NCI-H345 treated with DMSO at 0.1 percent for 48 hours (cell line): ENCODE results near the gene GSTO1.
"Not testable (repeated sequence)": the region's sequence is repeated elsewhere in the genome, so short reads cannot be mapped to it uniquely, and the experiment has no call there.

Source experiments
- DNase-seq: peaks from one replicate; lab custom pipeline; 2025; ENCODE audit not compliant: unreplicated experiment; lab: John Stamatoyannopoulos, UW

Gene GSTO1

DNA sequence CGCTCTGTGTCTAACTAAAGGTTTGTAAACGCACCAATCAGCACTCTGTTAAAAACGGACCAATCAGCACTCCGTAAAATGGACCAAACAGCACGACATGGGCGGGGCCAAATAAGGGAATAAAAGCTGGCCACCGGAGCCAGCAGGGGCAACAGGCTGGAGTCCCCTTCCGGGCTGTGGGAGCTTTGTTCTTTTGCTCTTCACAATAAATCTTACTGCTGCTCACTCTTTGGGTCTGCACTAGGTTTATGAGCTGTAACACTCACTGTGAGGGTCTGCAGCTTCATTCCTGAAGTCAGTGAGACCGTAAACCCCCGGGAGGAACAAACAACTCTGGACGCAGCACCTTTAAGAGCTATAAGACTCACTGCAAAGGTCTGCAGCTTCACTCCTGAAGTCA lies 5.8 kb upstream of the GSTO1 start:
- not testable (repeated sequence) for DNase-seq

GRCh38 chr10:104250371-104250770 lies 4.3 kb upstream of the GSTO1 start:
- DNase-seq = no peak

DNA sequence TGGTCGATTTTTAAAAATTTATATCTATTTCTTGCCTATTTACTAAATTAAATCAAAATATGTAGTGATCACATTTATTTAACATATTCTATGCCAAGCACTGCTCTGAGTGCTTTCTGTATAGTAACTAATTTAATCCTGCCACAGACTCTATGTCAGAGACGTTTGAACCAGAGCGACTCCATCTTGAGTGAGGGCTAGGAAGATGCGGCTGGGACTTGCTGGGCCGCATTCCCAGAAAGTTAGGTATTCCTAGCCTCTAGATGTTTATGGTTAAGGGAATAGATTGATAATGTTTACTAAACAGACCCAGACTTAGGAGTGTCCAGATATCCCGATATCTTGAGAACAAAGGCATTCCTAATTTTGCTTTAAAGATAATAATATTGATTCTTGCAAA lies 3.2 kb upstream of the GSTO1 start:
- no peak for DNase-seq

- no peak for DNase-seq
These were observed 2.3 kb upstream of the GSTO1 start for GRCh38 chr10:104252368-104252767.

- no peak for DNase-seq
These were observed 1.6 kb upstream of the GSTO1 start for GRCh38 chr10:104253106-104253505.

GRCh38 chr10:104253606-104254410 lies 884 bp upstream of the GSTO1 start:
- no peak for DNase-seq

DNA sequence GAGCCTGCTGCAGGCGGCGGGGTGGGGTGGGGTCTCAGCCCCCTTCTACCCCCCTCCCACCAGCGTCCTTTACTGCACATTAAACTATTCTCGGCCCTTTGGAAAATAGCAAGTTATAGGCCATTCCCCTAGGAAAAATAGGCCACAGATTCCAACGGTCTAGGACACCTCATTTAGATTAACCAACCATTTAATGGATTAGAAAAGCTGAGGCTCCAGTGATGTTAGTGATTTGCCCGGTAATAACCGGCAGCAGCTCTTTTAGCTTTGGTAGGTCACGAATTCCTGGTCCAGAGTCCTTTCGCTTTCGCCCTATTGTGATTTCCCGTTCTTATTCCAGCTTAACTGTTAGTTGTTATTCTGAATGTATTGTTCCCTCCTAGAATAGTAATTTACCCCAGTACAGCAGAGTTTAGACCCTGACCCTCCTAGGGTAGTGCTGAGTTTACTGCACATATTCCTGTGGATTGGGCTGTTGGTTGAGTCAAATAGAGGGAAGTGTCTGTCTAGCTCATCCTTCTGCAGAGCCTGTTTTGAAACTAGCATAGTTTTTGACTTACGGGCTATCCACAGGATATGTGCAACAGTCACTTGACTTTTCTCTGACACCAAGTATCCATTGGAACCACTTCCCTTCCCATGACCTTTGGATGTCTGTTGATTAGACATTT lies 754 bp downstream of the GSTO1 start:
- DNase-seq = no peak

GRCh38 chr10:104256335-104256961 lies 1.8 kb downstream of the GSTO1 start:
- DNase-seq = no peak

DNA sequence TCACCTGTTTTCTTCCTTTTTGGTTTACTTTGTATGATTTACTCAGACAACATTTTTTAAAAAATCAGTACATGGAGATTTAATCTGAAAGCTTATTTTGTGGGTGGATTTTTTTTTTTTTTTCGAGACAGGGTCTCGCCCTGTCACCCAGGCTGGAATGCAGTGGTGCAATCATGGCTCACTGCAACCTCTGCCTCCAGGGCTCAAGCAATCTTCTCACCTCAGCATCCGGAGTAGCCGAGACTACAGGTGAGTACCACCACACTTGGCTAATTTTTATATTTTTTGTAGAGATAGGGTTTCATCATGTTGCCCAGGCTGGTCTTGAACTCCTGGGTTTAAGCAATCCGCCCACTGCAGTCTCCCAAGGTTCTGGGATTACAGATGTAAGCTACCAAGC lies 2.5 kb downstream of the GSTO1 start:
- no peak for DNase-seq

- DNase-seq = no peak
These were observed 3.5 kb downstream of the GSTO1 start for GRCh38 chr10:104258209-104258608.

GRCh38 chr10:104259456-104259855 lies 4.8 kb downstream of the GSTO1 start:
- DNase-seq = no peak

DNA sequence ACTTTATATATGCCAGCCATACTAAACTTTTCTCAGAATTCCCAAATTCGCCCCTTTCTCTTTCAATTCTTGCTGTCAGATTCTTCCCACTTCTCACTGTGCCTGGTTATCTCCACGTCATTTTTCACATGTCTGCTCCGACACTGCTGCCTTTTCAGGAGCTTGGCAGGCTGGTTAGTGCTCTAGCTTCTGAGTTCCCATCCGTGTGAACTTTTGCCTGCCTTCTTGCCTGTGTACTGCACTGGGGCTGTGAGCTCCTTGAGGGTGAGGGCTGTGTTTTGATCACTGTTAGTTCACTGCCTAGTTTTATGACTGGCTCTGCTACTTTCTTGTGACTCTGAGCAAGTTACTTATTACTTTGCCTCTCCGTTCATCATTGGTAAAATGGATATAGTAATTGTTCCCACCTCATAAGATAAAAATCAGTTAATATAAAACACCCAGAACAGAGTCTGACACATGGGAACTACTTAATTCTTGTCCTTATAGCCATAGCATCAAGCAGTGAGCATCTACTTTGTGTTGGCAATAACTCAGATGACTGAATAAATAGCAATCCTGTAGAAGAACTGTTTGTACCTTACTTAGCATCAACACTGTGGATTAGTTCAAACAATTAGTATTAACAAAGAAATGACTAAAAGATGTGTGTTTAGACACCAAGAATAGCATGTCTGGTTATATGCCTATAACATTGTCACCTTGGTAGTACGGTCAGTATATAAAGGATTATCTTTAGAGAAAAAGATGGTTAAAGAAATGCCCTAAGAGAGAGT lies 5.5 kb downstream of the GSTO1 start:
- no peak for DNase-seq

DNA sequence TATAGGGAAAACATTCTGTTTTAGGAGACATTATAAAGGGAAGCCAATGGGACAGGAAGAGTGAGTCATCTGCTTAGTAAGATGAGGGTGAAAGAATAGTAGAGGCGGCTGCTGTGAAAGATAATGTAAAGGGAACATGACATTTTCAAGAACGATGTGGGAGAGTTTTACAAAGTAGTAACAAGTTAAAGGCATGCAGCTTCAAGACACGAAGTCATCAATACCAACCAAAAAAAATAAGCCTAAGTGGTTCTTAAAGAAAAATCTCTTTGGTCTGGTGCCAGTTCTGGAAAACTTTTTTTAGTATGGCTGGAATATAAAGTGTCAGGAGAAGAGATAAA lies 6.1 kb downstream of the GSTO1 start:
- no peak for DNase-seq

- no peak for DNase-seq
These were observed 7.4 kb downstream of the GSTO1 start for GRCh38 chr10:104262055-104262454.

GRCh38 chr10:104264783-104265182 lies 10.1 kb downstream of the GSTO1 start:
- DNase-seq = no peak

GRCh38 chr10:104267721-104268404 lies 13.2 kb downstream of the GSTO1 start:
- DNase-seq = no peak

GRCh38 chr10:104268405-104268712 lies 13.7 kb downstream of the GSTO1 start:
- no peak for DNase-seq

- DNase-seq = peak; percentile 85
These were observed 14.3 kb downstream of the GSTO1 start, which contains the start of gene GSTO2 for GRCh38 chr10:104268713-104269645. GSTO2 (plus strand) TSS chr10:104269184; CDS start chr10:104274916, 5,732 bp downstream.

DNA sequence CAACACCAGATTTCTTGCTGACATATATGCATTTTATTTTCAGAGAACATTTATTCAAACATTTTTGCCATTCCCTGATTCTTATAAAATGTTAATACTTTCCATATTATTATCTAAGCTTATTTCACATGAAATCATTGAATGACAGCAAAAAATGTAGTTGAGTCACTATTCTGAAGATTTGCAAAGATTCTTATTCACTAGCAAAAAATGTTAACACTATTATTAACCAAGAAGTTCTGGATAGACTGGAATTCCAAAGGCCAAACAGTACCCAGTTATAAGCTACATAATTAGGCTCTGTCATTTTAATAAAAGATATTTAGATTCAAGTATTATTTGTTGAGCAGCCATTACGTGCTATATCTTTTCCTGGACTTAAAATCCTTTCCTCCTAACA lies 18.6 kb downstream of the GSTO1 start:
- DNase-seq = no peak
